Measurements from ENCODE around the gene PDE3B. TPM values are rescaled to one million over a fixed set of nuclear protein-coding genes. Genes with fewer than 3 reads are reported as not detected.
"Not testable (repeated sequence)": the region's sequence is repeated elsewhere in the genome, so short reads cannot be mapped to it uniquely, and the experiment has no call there.

Gene PDE3B
- total RNA-seq, 1 donor, result 0.36 TPM

GRCh38 chr11:14775897-14776296 is 132.3 kb downstream of the PDE3B start:
- DNase-seq (ENCODE audit: insufficient read length, low spot score, missing footprints), result no peak
- Histone ChIP-seq H2AFZ (ENCODE audit: low read length) (no peak overlapping the region), H3K79me2 (ENCODE audit: insufficient read depth, low read length) (no peaks in the 10 kb centered on the region), H3K9me3 (ENCODE audit: low read depth, low read length) (no peaks in the 10 kb centered on the region), H3K36me3 (ENCODE audit: insufficient read depth, low read length) (no peaks in the 10 kb centered on the region), H4K20me1 (ENCODE audit: insufficient read depth, low read length) (no peaks in the 10 kb centered on the region), H3K4me2 (ENCODE audit: insufficient read depth, low read length) (no peak overlapping the region), H3K27me3 (ENCODE audit: insufficient read depth, low read length) (no peaks in the 10 kb centered on the region), H3K4me1 (ENCODE audit: insufficient read depth, low read length) (no peaks in the 10 kb centered on the region), H3K27ac (ENCODE audit: low read depth, low read length) (no peak overlapping the region), H3K4me3 (ENCODE audit: insufficient read depth, low read length) (no peak overlapping the region)
- TF ChIP-seq CTCF (IDR thresholded peaks at IDR 0.05; ENCODE audit: extremely low read depth, low read depth, low read length), result no peak

- not testable (repeated sequence) for H3K36me3 ChIP-seq (ENCODE audit: insufficient read depth, low read length); H3K4me1 ChIP-seq (ENCODE audit: insufficient read depth, low read length); H3K9me3 ChIP-seq (ENCODE audit: low read depth, low read length); H2AFZ ChIP-seq (ENCODE audit: low read length); H4K20me1 ChIP-seq (ENCODE audit: insufficient read depth, low read length); H3K27me3 ChIP-seq (ENCODE audit: insufficient read depth, low read length); H3K79me2 ChIP-seq (ENCODE audit: insufficient read depth, low read length); H3K4me2 ChIP-seq (ENCODE audit: insufficient read depth, low read length); H3K27ac ChIP-seq (ENCODE audit: low read depth, low read length); DNase-seq (ENCODE audit: insufficient read length, low spot score, missing footprints); H3K4me3 ChIP-seq (ENCODE audit: insufficient read depth, low read length)
These were observed 134.9 kb downstream of the PDE3B start for GRCh38 chr11:14778460-14778859.

- no peak overlapping the region for H3K27ac ChIP-seq (ENCODE audit: low read depth, low read length)
- no peaks in the 10 kb centered on the region for H3K36me3 ChIP-seq (ENCODE audit: insufficient read depth, low read length)
- no peaks in the 10 kb centered on the region for H3K9me3 ChIP-seq (ENCODE audit: low read depth, low read length)
- no peaks in the 10 kb centered on the region for H3K4me1 ChIP-seq (ENCODE audit: insufficient read depth, low read length)
- no peaks in the 10 kb centered on the region for H3K27me3 ChIP-seq (ENCODE audit: insufficient read depth, low read length)
- no peaks in the 10 kb centered on the region for H3K79me2 ChIP-seq (ENCODE audit: insufficient read depth, low read length)
- no peak for DNase-seq (ENCODE audit: insufficient read length, low spot score, missing footprints)
- H2AFZ ChIP-seq (ENCODE audit: low read length), result no peak overlapping the region
- no peak overlapping the region for H3K4me2 ChIP-seq (ENCODE audit: insufficient read depth, low read length)
- no peak overlapping the region for H3K4me3 ChIP-seq (ENCODE audit: insufficient read depth, low read length)
- no peaks in the 10 kb centered on the region for H4K20me1 ChIP-seq (ENCODE audit: insufficient read depth, low read length)
- TF ChIP-seq CTCF (IDR thresholded peaks at IDR 0.05; ENCODE audit: extremely low read depth, low read depth, low read length), result no peak
These were observed 140.2 kb downstream of the PDE3B start for GRCh38 chr11:14783788-14784187.

GRCh38 chr11:14784230-14784629 is 140.6 kb downstream of the PDE3B start:
- no peaks in the 10 kb centered on the region for H3K4me1 ChIP-seq (ENCODE audit: insufficient read depth, low read length)
- H3K4me3 ChIP-seq (ENCODE audit: insufficient read depth, low read length), result no peak overlapping the region
- H3K9me3 ChIP-seq (ENCODE audit: low read depth, low read length), result no peaks in the 10 kb centered on the region
- no peaks in the 10 kb centered on the region for H3K36me3 ChIP-seq (ENCODE audit: insufficient read depth, low read length)
- H3K79me2 ChIP-seq (ENCODE audit: insufficient read depth, low read length), result no peaks in the 10 kb centered on the region
- H2AFZ ChIP-seq (ENCODE audit: low read length), result no peak overlapping the region
- H4K20me1 ChIP-seq (ENCODE audit: insufficient read depth, low read length), result no peaks in the 10 kb centered on the region
- no peaks in the 10 kb centered on the region for H3K27me3 ChIP-seq (ENCODE audit: insufficient read depth, low read length)
- DNase-seq (ENCODE audit: insufficient read length, low spot score, missing footprints), result no peak
- H3K27ac ChIP-seq (ENCODE audit: low read depth, low read length), result no peak overlapping the region
- no peak for TF ChIP-seq CTCF (IDR thresholded peaks at IDR 0.05; ENCODE audit: extremely low read depth, low read depth, low read length)
- no peak overlapping the region for H3K4me2 ChIP-seq (ENCODE audit: insufficient read depth, low read length)

Measured in osteoblast (primary cell).